ENCODE results near the gene BMP8B.
"Not testable (repeated sequence)": the region's sequence is repeated elsewhere in the genome, so short reads cannot be mapped to it uniquely, and the experiment has no call there.

The BMP8B gene

GRCh38 chr1:39778463-39779099 lies 10.1 kb downstream of the BMP8B start:
- not testable (repeated sequence) for DNase-seq (ENCODE audit: low read depth in 3 of 3)

- not testable (repeated sequence) for DNase-seq (ENCODE audit: low read depth in 3 of 3)
These were observed 10.8 kb downstream of the BMP8B start for GRCh38 chr1:39777896-39778295.

GRCh38 chr1:39777306-39777705 lies 11.4 kb downstream of the BMP8B start:
- DNase-seq (ENCODE audit: low read depth in 3 of 3): no peak

- no peak for DNase-seq (ENCODE audit: low read depth in 3 of 3)
These were observed 11.8 kb downstream of the BMP8B start for GRCh38 chr1:39776886-39777285.

- no peak for DNase-seq (ENCODE audit: low read depth in 3 of 3)
These were observed 12.3 kb downstream of the BMP8B start for GRCh38 chr1:39776400-39776713.

GRCh38 chr1:39775676-39776399 lies 12.8 kb downstream of the BMP8B start:
- DNase-seq (ENCODE audit: low read depth in 3 of 3): not testable (repeated sequence)

- DNase-seq (ENCODE audit: low read depth in 3 of 3): not testable (repeated sequence)
These were observed 13.5 kb downstream of the BMP8B start for GRCh38 chr1:39775141-39775540.

GRCh38 chr1:39773369-39773979 lies 15.2 kb downstream of the BMP8B start:
- not testable (repeated sequence) for DNase-seq (ENCODE audit: low read depth in 3 of 3)

GRCh38 chr1:39771022-39771532 lies 17.6 kb downstream of the BMP8B start, which contains the start of gene OXCT2:
OXCT2 (minus strand) TSS chr1:39771348; CDS start chr1:39771255, 93 bp downstream.
- not testable (repeated sequence) for DNase-seq (ENCODE audit: low read depth in 3 of 3)

- DNase-seq (ENCODE audit: low read depth in 3 of 3): peak in 1 of 3 donors; percentile 25
These were observed 18.3 kb downstream of the BMP8B start for GRCh38 chr1:39770100-39771021.

GRCh38 chr1:39769502-39769901 lies 19.2 kb downstream of the BMP8B start:
- DNase-seq (ENCODE audit: low read depth in 3 of 3): not testable (repeated sequence)

GRCh38 chr1:39766466-39766865 lies 22.2 kb downstream of the BMP8B start:
- DNase-seq (ENCODE audit: low read depth in 3 of 3): not testable (repeated sequence)

- DNase-seq (ENCODE audit: low read depth in 3 of 3): not testable (repeated sequence)
These were observed 24.2 kb downstream of the BMP8B start for GRCh38 chr1:39764512-39764911.

GRCh38 chr1:39763619-39764374 lies 24.9 kb downstream of the BMP8B start:
- DNase-seq (ENCODE audit: low read depth in 3 of 3): not testable (repeated sequence)

- DNase-seq (ENCODE audit: low read depth in 3 of 3): no peak
These were observed 25.8 kb downstream of the BMP8B start for GRCh38 chr1:39762550-39763540.

- DNase-seq (ENCODE audit: low read depth in 3 of 3): no peak
These were observed 27.0 kb downstream of the BMP8B start for GRCh38 chr1:39761557-39762260.

GRCh38 chr1:39761016-39761415 lies 27.6 kb downstream of the BMP8B start:
- no peak for DNase-seq (ENCODE audit: low read depth in 3 of 3)

GRCh38 chr1:39760074-39761008 lies 28.3 kb downstream of the BMP8B start:
- no peak for DNase-seq (ENCODE audit: low read depth in 3 of 3)

Data from stimulated activated CD4-positive, alpha-beta T cell treated with anti-CD3 and anti-CD28 coated beads, TNF-alpha, amount 100 ng/mL, for 48 hours (primary cell).